SH-SY5Y (cell line): Measurements from ENCODE around the gene NEGR1.

Experiments used
- GATA2 ChIP-seq: IDR thresholded peaks from 2 replicates; pipeline ENCODE4 v1.6.1; 2011; ENCODE audit warnings: mild to moderate bottlenecking, low read depth, low read length
- GATA3 ChIP-seq: IDR thresholded peaks from 2 replicates; pipeline ENCODE4 v1.6.1; 2011; ENCODE audit warnings: low read depth, mild to moderate bottlenecking, low read length, moderate library complexity

- TF ChIP-seq GATA2 (no peak), GATA3 (no peak)
Observed at GRCh38 chr1:72288886-72289285, 6.5 kb upstream of the NEGR1 start.
